ENCODE results near the gene MAPK8IP2.

The MAPK8IP2 gene

DNA sequence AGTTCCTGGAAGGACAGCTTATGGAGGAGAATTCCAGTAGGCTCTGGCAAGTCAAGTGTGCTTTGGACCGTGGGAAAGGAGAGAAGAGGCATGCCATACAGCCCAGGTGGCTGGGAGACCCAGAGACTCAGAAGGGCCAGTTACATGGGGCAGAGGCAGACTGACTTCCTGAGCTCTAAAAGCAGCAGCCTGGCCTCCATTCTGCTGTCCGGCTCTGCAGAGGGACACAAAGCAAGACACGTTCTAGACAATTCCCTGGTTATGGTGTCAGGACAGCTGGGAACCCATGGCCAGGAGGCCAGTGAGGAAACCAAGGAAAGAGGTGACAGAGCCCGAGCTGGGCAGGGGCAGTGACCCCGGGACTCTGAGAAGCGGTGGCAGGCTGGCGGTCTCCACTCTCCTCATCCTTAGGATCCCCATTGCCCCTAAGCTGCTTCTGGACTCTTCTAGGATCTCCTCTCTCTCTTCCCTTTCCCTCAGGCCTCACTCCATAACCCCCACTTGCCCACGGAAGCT lies 25.1 kb upstream of the MAPK8IP2 start:
- no peak for DNase-seq (ENCODE audit: low read depth)

GRCh38 chr22:50576070-50576469 lies 24.5 kb upstream of the MAPK8IP2 start:
- DNase-seq (ENCODE audit: low read depth), result no peak

- no peak for DNase-seq (ENCODE audit: low read depth)
These were observed 23.5 kb upstream of the MAPK8IP2 start for GRCh38 chr22:50576806-50577696.

DNA sequence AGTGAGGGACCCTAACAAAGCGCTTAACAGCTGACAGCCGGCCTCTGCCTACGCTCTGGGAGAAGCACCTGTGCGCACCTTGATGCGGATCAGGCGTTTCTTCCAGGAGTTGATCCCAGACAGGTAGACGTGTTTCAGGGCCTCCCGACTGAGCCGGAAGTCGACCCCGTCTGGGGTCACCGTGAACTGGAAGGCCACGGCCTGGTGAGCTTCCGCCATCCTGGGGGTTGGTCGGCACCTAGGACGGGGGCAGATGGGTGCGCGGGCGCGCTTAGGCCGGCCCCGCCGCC lies 23.0 kb upstream of the MAPK8IP2 start:
- no peak for DNase-seq (ENCODE audit: low read depth)

- DNase-seq (ENCODE audit: low read depth), result no peak
These were observed 22.4 kb upstream of the MAPK8IP2 start, which contains the start of gene CPT1B for GRCh38 chr22:50577987-50578775. TSS of gene CPT1B (minus strand) at chr22:50578427. CDS start at chr22:50577915, 512 bp downstream.

GRCh38 chr22:50578776-50579310 lies 21.8 kb upstream of the MAPK8IP2 start:
- no peak for DNase-seq (ENCODE audit: low read depth)

DNA sequence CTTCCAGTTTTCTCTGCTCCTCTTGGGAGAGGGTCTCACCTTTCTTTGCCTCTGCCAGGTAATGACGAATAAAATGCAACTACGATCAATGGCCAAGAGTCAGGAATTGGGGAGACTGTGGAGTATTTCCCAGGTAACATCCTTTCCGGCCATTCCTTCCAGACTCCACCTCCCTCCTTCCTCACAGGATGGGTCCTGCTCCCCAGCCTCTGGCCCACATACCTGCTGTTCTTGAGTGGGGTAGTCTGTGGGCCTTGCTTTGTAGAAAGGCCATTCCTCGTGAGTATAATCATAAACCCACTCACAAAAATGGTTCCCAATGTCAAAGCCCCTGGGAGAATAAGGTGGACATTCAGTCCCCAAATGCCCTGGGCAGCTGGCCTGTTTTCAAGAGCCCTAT lies 20.8 kb upstream of the MAPK8IP2 start:
- DNase-seq (ENCODE audit: low read depth), result no peak

- DNase-seq (ENCODE audit: low read depth), result no peak
These were observed 19.3 kb upstream of the MAPK8IP2 start for GRCh38 chr22:50581031-50581949.

DNA sequence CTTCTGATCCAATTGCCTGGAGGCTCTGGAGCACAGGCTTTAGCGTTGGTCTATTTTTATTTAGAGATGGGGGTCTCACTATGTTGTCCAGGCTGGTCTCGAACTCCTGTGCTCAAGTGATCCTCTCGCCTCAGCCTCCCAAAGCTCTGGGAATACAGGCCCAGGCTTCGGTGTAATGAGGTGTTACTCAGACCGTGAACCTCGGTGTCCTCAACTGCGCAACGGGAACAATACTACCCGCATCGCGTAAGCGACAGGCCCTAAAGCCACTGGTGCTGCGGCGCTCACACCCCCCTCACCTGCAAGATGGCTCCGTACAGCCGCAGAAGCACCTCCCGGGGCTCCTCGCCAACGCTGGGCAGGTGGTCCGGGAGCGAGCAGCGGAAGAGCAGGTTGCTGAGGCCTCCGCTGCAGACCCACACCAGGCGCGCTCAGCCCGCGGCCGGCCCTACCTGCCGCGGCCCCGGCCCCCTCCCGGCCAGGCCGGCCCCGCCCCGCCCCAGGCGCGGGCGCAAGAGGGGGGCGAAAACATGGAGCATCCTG lies 18.6 kb upstream of the MAPK8IP2 start:
- no peak for DNase-seq (ENCODE audit: low read depth)

- peak; percentile 82 for DNase-seq (ENCODE audit: low read depth)
These were observed 17.9 kb upstream of the MAPK8IP2 start, which contains the start of gene CHKB for GRCh38 chr22:50582493-50583293. TSS of gene CHKB (minus strand) at chr22:50582849. CDS start at chr22:50582781, 68 bp downstream.

- no peak for DNase-seq (ENCODE audit: low read depth)
These were observed 17.2 kb upstream of the MAPK8IP2 start for GRCh38 chr22:50583294-50583861.

DNA sequence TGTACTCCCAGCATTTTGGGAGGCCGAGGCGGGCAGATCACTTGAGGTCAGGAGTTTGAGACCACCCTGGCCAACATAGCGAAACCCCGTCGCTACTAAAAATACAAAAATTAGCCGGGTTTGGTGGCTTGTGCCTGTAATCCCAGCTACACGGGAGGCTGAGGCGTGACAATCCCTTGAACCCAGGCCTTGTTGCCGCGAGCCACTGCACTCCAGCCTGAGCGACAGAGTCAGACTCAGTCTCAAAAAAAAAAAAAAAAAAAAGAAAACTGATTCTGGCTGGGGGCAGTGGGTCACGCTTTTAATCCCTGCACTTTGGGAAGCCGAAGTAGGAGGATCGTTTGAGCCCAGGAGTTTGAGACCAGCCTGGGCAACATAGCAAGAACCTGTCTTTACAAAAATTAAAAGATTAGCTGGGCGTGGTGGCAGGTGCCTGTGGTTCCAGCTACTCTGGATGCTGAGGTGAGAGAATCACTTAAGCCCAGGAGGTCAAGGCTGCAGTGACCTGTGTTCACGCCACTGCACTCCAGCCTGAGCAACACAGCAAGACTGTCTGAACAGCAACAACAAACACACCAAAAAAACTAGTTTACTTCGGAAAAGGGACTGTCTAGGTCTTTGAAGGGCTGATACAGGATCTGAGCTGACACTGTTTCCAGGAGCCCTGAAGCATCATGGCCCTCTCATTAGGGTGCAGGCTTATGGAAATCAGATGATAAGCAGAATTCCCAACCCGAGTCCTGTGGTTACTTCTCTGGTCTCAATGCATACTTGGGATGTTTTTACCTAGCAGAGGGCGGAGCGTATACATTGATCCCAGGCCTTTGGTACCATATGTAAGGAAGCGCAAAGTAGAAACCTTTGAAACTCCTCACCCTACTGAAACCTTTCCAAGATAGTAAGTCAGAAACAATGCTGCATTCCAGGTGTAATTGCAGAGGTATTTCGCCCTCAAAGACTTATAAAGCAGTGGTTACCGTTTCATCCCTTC lies 16.2 kb upstream of the MAPK8IP2 start:
- no peak for DNase-seq (ENCODE audit: low read depth)

GRCh38 chr22:50585238-50585637 lies 15.4 kb upstream of the MAPK8IP2 start:
- no peak for DNase-seq (ENCODE audit: low read depth)

DNA sequence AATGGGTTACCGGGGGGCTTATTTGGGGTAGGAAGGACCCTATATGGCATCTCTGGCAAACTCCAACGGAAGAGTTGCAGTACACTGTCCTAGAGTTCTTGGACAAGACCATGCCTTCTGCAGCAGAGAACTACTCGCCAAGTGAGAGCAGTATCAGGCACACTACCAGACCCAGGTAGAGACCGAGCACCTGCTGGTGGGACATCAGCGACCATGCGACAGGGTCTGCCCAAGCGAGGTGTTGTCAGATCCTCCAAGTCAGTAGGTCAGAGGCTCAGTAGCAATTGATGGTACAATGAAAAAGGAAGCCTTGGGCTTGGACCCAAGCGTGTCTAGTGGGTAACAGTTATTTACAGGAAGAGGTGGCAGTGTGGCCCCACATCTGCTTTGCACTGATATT lies 14.8 kb upstream of the MAPK8IP2 start:
- no peak for DNase-seq (ENCODE audit: low read depth)

- no peak for DNase-seq (ENCODE audit: low read depth)
These were observed 14.2 kb upstream of the MAPK8IP2 start for GRCh38 chr22:50586416-50586815.

- DNase-seq (ENCODE audit: low read depth), result no peak
These were observed 13.2 kb upstream of the MAPK8IP2 start for GRCh38 chr22:50587407-50587806.

GRCh38 chr22:50595189-50595588 lies 5.4 kb upstream of the MAPK8IP2 start:
- no peak for DNase-seq (ENCODE audit: low read depth)

GRCh38 chr22:50597097-50597496 lies 3.5 kb upstream of the MAPK8IP2 start:
- no peak for DNase-seq (ENCODE audit: low read depth)
